Psoas muscle (tissue), 8 donors: ENCODE results near the gene FLT3LG. TPM values are rescaled to one million over a fixed set of nuclear protein-coding genes. Genes with fewer than 3 reads are reported as not detected.

ENCODE experiments used
- ATAC-seq, 4 donors: fragments of 200-7000 bp; cut with Tn5 transposase; one replicate each; pipeline ENCODE4 v1.9.1; 2020; ENCODE audit warnings: moderate library complexity in 3 of 4, mild to moderate bottlenecking in 2 of 4
- DNase-seq, 2 donors: peaks; one replicate each; pipeline ENCODE4 v3.0.0-alpha.2; 2020
- H3K27ac ChIP-seq: fragments of 200-600 bp; one replicate; pipeline ENCODE4 v1.8.0; 2022
- H3K27me3 ChIP-seq, 3 donors: fragments of 200-600 bp in 1 of 3; one replicate each; pipeline versions ENCODE4 v1.6.1 to v1.8.0; 2013 to 2022; ENCODE audit warnings: low read length in 2 of 3, mild to moderate bottlenecking in 2 of 3, moderate library complexity in 1 of 3; ENCODE audit not compliant: insufficient read depth in 3 of 3
- H3K36me3 ChIP-seq, 2 donors: fragments of 200-600 bp in 1 of 2; one replicate each; pipeline versions ENCODE4 v1.6.1 to v1.8.0; 2013 to 2022; ENCODE audit warnings: low read depth in 1 of 2, mild to moderate bottlenecking in 1 of 2, moderate library complexity in 1 of 2; ENCODE audit not compliant: insufficient read depth in 1 of 2
- H3K4me1 ChIP-seq: fragments of 200-600 bp; one replicate; pipeline ENCODE4 v1.8.0; 2022
- H3K4me3 ChIP-seq: fragments of 200-600 bp; one replicate; pipeline ENCODE4 v1.8.0; 2022; ENCODE audit warnings: mild to moderate bottlenecking
- H3K9me3 ChIP-seq: fragments of 200-600 bp; one replicate; pipeline ENCODE4 v1.8.0; 2022
- WGBS, 3 donors: extraction: QIAGEN DNeasy Blood & Tissue Kit; methylation state at CpG; one replicate each; pipeline versions ENCODE4 v1.1.6 to v1.1.7; 2013; 5-methylcytosine and 5-hydroxymethylcytosine counted together
- intact Hi-C, 2 donors: fragments of 100-400 bp; cut with DNase I; formaldehyde crosslinking; loops; one replicate each; pipeline versions ENCODE4 v1.11.0 to v1.14.2; 2022
- polyA plus RNA-seq, 3 donors: library from polyadenylated mRNA; stranded (reverse); fragments of 200-250 nt; gene quantifications; one replicate each; pipeline ENCODE4 v1.2.3, GENCODE V29; 2013
- total RNA-seq, 4 donors: library from RNA; stranded (reverse); fragmentation: NEBNext Ultra II Directional in 2 of 4; extraction: Animal tissue kit (Norgen Biotek cat#: 25700) in 2 of 4; gene quantifications; one replicate each; pipeline versions ENCODE4 v1.2.1 to v1.2.4, GENCODE V29; 2021 to 2023
- TF ChIP-seq, protein P1 (sequence below): fragments of 200-600 bp; IDR thresholded peaks from one replicate; pipeline ENCODE4 v1.8.0; 2022; ENCODE audit warnings: antibody characterized with exemption
- donor health status: healthy with polysubstance abuse.
- donor health status: DM: no; HTN: no; CAD: no; lungs with moderate emphysema.
- donor health status: Bipolar disorder and iron deficiency.
- donor health status: healthy.
- donor health status: DM: yes; HTN: yes; CAD: no.
- donor health status: DM: no; HTN: no; CAD: no.
- donor health status: DM: no; HTN: no; CAD: no.
- donor health status: DM: yes; HTN: yes; CAD: no.

Gene FLT3LG
- total and polyA plus RNA-seq, 7 donors = 1.9 to 4.5 (median 2.9) TPM

DNA sequence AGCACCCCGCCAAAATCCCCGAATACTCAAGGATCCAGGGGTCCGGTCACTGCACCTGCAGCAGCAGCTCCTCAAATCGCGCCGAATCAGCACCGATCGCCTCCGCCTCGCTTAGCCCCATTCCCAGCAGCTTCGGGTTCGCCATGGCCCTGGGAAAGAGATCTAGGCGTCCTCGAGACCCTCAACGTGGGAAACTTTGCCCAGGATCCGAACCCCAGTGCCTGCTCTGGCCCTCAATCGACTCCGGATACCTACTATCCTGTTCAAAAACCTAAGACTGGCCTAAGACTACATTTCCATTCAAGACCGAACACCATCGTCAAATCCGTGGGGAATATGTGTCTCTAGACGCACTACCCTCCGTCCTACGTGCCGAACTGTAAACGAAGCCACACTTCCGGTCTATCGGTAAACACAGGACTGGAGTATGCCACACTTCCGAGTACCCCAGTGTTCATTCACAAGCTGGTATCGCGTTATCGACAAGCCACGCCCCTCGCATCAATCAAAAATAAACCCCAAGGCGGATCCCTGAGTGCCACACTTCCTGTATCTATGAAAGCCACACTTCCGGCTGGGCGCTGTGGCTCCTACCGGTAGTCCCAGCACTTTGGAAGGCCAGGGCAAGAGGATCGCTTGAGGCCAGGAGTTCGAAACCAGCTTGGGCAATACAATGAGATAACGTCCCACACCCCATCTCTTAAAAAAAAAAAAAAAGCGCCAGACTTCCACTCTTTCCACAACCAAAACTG, 22.4 kb upstream of the FLT3LG start, which contains the start of gene PIH1D1:
PIH1D1 (minus strand) TSS at position 385 of the 752 bp plus-strand sequence; CDS start at position 145, 240 bp downstream.
- no peaks in the 10 kb centered on the region for H3K27me3 ChIP-seq
- 1% methylated on average over 42 of the region's 42 CpGs for WGBS, 3 donors
- peaks cover 18% of the 10 kb centered on the region for H3K4me1 ChIP-seq
- DNase-seq = peak; percentile 97 to 98
- H3K4me3 ChIP-seq = peak within 1 kb of the TSS; percentile 93
- ATAC-seq = peak; percentile 83 to 87 (median 85)
- H3K36me3 ChIP-seq = peaks cover 0 to 29% of the 10 kb centered on the region in 2 donors
- no peaks in the 10 kb centered on the region for H3K9me3 ChIP-seq
- H3K27ac ChIP-seq = peak within 1 kb of the TSS; percentile 94
- intact Hi-C loops = loop anchor here in 1 of 2 donors (5.0 kb wide), 1 partner anchor 191 kb away; the partner anchor contains the start of genes RRAS and SCAF1
- TF ChIP-seq, protein P1, sequence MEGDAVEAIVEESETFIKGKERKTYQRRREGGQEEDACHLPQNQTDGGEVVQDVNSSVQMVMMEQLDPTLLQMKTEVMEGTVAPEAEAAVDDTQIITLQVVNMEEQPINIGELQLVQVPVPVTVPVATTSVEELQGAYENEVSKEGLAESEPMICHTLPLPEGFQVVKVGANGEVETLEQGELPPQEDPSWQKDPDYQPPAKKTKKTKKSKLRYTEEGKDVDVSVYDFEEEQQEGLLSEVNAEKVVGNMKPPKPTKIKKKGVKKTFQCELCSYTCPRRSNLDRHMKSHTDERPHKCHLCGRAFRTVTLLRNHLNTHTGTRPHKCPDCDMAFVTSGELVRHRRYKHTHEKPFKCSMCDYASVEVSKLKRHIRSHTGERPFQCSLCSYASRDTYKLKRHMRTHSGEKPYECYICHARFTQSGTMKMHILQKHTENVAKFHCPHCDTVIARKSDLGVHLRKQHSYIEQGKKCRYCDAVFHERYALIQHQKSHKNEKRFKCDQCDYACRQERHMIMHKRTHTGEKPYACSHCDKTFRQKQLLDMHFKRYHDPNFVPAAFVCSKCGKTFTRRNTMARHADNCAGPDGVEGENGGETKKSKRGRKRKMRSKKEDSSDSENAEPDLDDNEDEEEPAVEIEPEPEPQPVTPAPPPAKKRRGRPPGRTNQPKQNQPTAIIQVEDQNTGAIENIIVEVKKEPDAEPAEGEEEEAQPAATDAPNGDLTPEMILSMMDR = no peak

DNA sequence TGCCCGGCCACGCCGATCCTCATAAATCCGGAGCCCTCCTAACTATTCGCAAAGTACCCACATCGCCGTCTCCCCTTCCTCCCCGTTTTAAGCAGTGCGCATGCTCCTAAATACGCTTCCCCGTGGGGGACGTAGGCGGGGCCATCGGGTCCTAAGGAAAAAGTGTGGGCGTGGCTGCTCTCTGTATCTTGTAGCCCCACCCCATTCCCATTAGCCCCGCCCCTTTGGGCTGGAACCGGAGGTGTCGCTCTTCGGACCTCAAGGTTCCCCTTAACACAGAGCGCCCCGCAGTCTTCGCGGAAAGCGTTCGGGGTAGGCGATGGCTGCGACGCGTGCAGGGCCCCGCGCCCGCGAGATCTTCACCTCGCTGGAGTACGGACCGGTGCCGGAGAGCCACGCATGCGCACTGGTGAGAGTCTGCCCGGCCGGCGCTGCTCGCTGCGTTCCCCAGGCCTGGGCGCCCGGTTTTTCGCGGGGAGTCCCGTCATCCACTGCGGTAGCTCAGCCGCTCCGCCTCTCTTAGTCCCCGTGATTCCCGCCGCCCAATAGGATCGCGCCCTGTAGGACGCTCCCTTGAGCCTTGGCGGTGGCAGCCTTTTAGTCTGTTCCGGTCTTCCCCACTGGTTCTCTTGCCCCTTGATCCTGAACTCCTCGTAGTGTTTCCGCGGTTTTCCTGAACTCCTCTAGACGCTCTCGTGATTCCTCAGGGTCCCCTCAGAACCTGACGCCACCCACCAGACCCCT, 20.8 kb upstream of the FLT3LG start, which contains the start of gene ALDH16A1:
ALDH16A1 (plus strand) TSS at position 213 of the 744 bp plus-strand sequence; CDS start at position 320, 107 bp downstream.
- peaks cover 17% of the 10 kb centered on the region for H3K4me1 ChIP-seq
- H3K4me3 ChIP-seq = peak within 1 kb of the TSS; percentile 93
- WGBS, 3 donors = 0 to 1% (median 0%) methylated on average over 60 to 66 of the region's 66 CpGs
- H3K27ac ChIP-seq = peak within 1 kb of the TSS; percentile 94
- TF ChIP-seq, protein P1 = no peak
- DNase-seq (peak; percentile 98 to 99), ATAC-seq (peak; percentile 87 to 92 (median 90))
- no peaks in the 10 kb centered on the region for H3K9me3 ChIP-seq
- H3K27me3 ChIP-seq = no peaks in the 10 kb centered on the region
- peaks cover 0 to 18% of the 10 kb centered on the region in 2 donors for H3K36me3 ChIP-seq
- intact Hi-C loops = loop anchor here in 1 of 2 donors (5.0 kb wide), 1 partner anchor 189 kb away; the partner anchor contains the start of genes RRAS and SCAF1

DNA sequence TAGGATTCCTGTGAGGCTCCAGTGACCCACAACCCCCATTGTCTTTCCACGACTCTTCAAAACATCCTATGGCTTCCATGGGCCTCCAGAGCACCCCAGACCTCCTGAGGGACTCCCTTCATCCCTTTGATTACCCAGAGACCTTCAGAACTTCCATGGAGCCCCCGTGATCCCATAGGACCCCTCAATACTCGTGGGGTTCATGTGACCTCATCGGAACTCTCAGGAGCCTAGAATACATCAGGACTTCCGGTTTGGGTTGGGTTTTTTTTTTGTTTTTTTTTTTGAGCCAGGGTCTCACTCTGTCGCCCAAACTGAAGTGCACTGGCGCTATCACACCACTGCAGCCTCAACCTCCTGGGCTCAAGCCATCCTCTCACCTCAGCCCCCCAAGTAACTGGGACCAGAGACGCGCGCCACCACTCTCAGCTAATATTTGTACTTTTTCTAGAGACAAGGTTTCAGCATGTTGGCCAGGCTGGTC, 20.2 kb upstream of the FLT3LG start:
- TF ChIP-seq, protein P1 = no peak
- intact Hi-C loops = loop anchor here in 1 of 2 donors (5.0 kb wide), 1 partner anchor 189 kb away; the partner anchor contains the start of genes RRAS and SCAF1
- Histone ChIP-seq H3K9me3 (no peaks in the 10 kb centered on the region), H3K4me3 (peak overlapping the region; percentile 93), H3K27me3 (no peaks in the 10 kb centered on the region), H3K4me1 (peaks cover 11% of the 10 kb centered on the region), H3K36me3 (peaks cover 0 to 12% of the 10 kb centered on the region in 2 donors), H3K27ac (peak overlapping the region; percentile 94)
- no peak for DNase-seq
- ATAC-seq = no peak
- WGBS, 3 donors = 37 to 42% (median 40%) methylated on average over 10 of the region's 10 CpGs

DNA sequence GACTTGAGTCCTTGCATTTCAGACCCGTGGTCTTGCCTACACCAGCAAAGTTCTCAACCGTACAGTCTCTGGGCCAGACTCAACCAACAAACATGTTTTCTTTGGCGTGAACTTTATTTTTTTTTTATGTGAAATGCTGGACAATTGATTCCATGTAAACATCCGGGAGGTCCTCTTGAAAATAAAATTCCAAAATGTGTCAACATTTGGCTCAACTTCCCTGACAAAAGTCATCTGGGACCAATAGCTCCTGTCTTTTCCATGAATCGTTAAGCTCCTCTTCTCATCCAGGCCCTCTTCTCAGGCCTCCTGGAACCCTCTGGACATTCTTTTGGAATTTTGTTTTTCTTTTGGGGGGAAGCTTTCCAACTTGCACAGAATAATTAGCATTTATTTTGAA, 18.2 kb upstream of the FLT3LG start:
- Histone ChIP-seq H3K9me3 (no peaks in the 10 kb centered on the region), H3K4me1 (peaks cover 5% of the 10 kb centered on the region), H3K36me3 (peaks cover 0 to 9% of the 10 kb centered on the region in 2 donors), H3K27me3 (no peaks in the 10 kb centered on the region), H3K4me3 (no peak overlapping the region), H3K27ac (peak overlapping the region; percentile 46)
- TF ChIP-seq, protein P1 = no peak
- ATAC-seq (no peak), DNase-seq (no peak)
- intact Hi-C loops = no loop called here
- 34 to 48% (median 44%) methylated on average over 5 of the region's 5 CpGs for WGBS, 3 donors
